Ectodermal cell (in vitro differentiated cells): Measurements from ENCODE around the gene P3H2.

ENCODE experiments used
- H3K27ac ChIP-seq: 2 replicates; pipeline ENCODE4 v1.7.0; 2013; ENCODE audit warnings: mild to moderate bottlenecking, low read depth, low read length; ENCODE audit not compliant: insufficient read depth, poor library complexity, severe bottlenecking
- H3K27me3 ChIP-seq: 2 replicates; pipeline ENCODE4 v1.7.0; 2013; ENCODE audit warnings: mild to moderate bottlenecking, low read length; ENCODE audit not compliant: insufficient read depth, control insufficient read depth, poor library complexity, severe bottlenecking
- H3K36me3 ChIP-seq: one replicate; pipeline ENCODE4 v1.7.0; 2013; ENCODE audit warnings: low read length; ENCODE audit not compliant: control insufficient read depth, insufficient read depth
- H3K4me1 ChIP-seq: one replicate; pipeline ENCODE4 v1.7.0; 2013; ENCODE audit warnings: low read length; ENCODE audit not compliant: control insufficient read depth, insufficient read depth
- H3K4me3 ChIP-seq: 2 replicates; pipeline ENCODE4 v1.7.0; 2013; ENCODE audit warnings: low read depth, low read length, control low read depth; ENCODE audit not compliant: insufficient read depth
- H3K9me3 ChIP-seq: 2 replicates; pipeline ENCODE4 v1.7.0; 2013; ENCODE audit warnings: mild to moderate bottlenecking, low read length, moderate library complexity; ENCODE audit not compliant: control insufficient read depth
- WGBS, 2 experiments: methylation state at CpG; one replicate each; pipeline ENCODE4 v1.1.7; 2013; ENCODE audit warnings: missing lambda C conversion rate in 2 of 2; 5-methylcytosine and 5-hydroxymethylcytosine counted together

The P3H2 gene

GRCh38 chr3:189954733-189955665 lies 165.7 kb downstream of the P3H2 start:
- 80 to 91% methylated on average over 7 of the region's 7 CpGs for WGBS, 2 experiments
- no peaks in the 10 kb centered on the region for H3K36me3 ChIP-seq
- H3K4me3 ChIP-seq, result no peak overlapping the region
- no peak overlapping the region for H3K27ac ChIP-seq
- H3K27me3 ChIP-seq, result no peaks in the 10 kb centered on the region
- H3K9me3 ChIP-seq, result no peaks in the 10 kb centered on the region
- H3K4me1 ChIP-seq, result no peaks in the 10 kb centered on the region

- Histone ChIP-seq H3K27me3 (no peaks in the 10 kb centered on the region), H3K4me1 (no peaks in the 10 kb centered on the region), H3K9me3 (no peaks in the 10 kb centered on the region), H3K27ac (no peak overlapping the region), H3K36me3 (no peaks in the 10 kb centered on the region), H3K4me3 (no peak overlapping the region)
- WGBS, 2 experiments, result 91 to 92% methylated on average over 3 of the region's 4 CpGs
Observed at GRCh38 chr3:189953551-189953950, 167.1 kb downstream of the P3H2 start.

GRCh38 chr3:189952272-189952671 lies 168.4 kb downstream of the P3H2 start:
- Histone ChIP-seq H3K27me3 (no peaks in the 10 kb centered on the region), H3K27ac (no peak overlapping the region), H3K36me3 (no peaks in the 10 kb centered on the region), H3K9me3 (no peaks in the 10 kb centered on the region), H3K4me3 (no peak overlapping the region), H3K4me1 (no peaks in the 10 kb centered on the region)
- WGBS, 2 experiments, result 87 to 92% methylated on average over 7 of the region's 7 CpGs

GRCh38 chr3:189950258-189950657 lies 170.4 kb downstream of the P3H2 start:
- Histone ChIP-seq H3K36me3 (no peaks in the 10 kb centered on the region), H3K4me3 (no peak overlapping the region), H3K4me1 (no peaks in the 10 kb centered on the region), H3K27ac (no peak overlapping the region), H3K9me3 (no peaks in the 10 kb centered on the region), H3K27me3 (no peaks in the 10 kb centered on the region)
- WGBS, 2 experiments, result 83 to 85% methylated on average over 6 of the region's 6 CpGs

DNA sequence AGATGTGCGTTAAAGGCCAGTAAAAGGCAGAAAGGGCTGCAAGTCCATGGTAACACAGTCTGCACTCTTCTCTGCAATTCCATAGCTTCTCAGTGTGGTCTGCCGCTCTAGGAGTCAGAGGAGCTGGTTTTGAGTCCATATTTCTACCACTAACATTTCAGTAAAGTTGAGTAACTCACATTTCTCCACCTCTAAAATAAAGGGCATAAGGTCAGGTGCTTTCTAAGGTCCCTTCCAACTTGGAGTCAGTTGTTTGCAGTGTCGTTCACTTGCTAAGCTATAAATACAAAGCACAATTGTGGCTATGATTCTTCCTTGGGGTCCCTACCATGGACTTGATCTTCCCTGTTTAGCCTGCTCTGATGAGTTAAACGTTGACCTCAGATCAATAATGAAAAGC lies 171.1 kb downstream of the P3H2 start:
- H3K27me3 ChIP-seq, result no peaks in the 10 kb centered on the region

GRCh38 chr3:189948724-189949045 lies 172.0 kb downstream of the P3H2 start:
- Histone ChIP-seq H3K36me3 (no peaks in the 10 kb centered on the region), H3K4me3 (no peak overlapping the region), H3K4me1 (no peaks in the 10 kb centered on the region), H3K27ac (no peak overlapping the region), H3K27me3 (no peaks in the 10 kb centered on the region), H3K9me3 (no peaks in the 10 kb centered on the region)

More for the DNA sequence above, 171.1 kb downstream of the P3H2 start:
- Histone ChIP-seq H3K27ac (no peak overlapping the region), H3K4me3 (no peak overlapping the region), H3K36me3 (no peaks in the 10 kb centered on the region), H3K9me3 (no peaks in the 10 kb centered on the region), H3K4me1 (no peaks in the 10 kb centered on the region)
- 86 to 96% methylated on average over 4 of the region's 4 CpGs for WGBS, 2 experiments

DNA sequence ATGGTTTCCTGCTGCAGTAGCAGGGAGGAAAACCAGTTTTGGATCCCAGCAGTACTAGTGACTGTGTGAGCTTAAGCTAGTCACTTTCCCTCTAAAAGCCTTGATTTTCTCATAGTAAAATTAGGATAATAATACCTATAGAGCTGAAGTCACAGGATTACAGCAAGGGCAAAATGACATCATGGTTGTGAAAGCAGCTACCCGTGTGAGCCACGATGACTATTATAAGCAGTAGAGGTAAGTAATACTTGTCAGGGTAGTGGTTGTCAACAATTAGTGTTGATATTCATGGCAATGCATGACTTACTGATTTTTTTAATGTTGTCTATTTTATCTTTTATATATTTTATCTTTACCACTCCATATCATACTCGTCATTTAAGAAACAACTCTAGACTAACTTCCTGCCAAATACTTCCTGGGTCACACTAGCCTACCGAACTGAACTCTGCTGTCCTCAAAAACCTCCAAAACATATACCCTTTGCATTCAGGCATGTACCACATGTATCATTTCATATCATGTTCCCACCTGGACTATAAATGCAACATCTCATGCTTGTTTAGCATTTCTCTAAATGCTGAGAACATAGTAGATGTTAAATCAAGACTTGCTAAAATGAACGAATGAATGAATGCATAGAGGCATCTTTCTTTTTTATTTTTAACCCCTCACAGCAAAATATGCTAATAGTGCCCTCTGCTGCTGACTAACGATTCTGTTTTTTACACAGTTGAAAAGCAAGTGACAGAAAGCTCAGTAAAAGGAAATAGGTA lies 172.6 kb downstream of the P3H2 start:
- Histone ChIP-seq H3K4me1 (no peaks in the 10 kb centered on the region), H3K36me3 (no peaks in the 10 kb centered on the region), H3K27me3 (no peaks in the 10 kb centered on the region), H3K4me3 (no peak overlapping the region), H3K9me3 (no peaks in the 10 kb centered on the region), H3K27ac (no peak overlapping the region)
- 62 to 68% methylated on average over 5 to 6 of the region's 6 CpGs for WGBS, 2 experiments

DNA sequence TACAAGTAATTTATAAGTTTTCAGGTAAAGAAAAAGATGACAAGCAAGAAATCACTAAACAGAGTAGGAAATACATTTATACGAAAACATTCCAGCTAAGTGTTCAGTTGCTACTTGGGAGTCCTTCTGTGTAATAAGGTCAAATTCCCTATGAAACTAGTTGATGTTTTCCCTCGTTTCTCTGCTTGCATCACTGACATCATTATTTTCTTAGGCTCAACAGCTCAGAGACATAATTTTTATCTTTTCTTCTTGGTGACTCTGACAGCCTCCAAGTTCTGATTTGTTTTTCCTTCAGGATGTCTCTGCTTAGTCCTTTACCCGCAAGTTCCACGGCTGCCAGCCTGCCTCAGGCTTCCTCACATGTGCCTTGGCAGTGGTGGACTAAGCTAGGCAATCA lies 173.6 kb downstream of the P3H2 start:
- H3K4me3 ChIP-seq, result no peak overlapping the region
- H3K9me3 ChIP-seq, result no peaks in the 10 kb centered on the region
- H3K36me3 ChIP-seq, result no peaks in the 10 kb centered on the region
- WGBS, 2 experiments, result 88 to 96% methylated on average over 4 of the region's 4 CpGs
- H3K27me3 ChIP-seq, result no peaks in the 10 kb centered on the region
- H3K4me1 ChIP-seq, result no peaks in the 10 kb centered on the region
- no peak overlapping the region for H3K27ac ChIP-seq

DNA sequence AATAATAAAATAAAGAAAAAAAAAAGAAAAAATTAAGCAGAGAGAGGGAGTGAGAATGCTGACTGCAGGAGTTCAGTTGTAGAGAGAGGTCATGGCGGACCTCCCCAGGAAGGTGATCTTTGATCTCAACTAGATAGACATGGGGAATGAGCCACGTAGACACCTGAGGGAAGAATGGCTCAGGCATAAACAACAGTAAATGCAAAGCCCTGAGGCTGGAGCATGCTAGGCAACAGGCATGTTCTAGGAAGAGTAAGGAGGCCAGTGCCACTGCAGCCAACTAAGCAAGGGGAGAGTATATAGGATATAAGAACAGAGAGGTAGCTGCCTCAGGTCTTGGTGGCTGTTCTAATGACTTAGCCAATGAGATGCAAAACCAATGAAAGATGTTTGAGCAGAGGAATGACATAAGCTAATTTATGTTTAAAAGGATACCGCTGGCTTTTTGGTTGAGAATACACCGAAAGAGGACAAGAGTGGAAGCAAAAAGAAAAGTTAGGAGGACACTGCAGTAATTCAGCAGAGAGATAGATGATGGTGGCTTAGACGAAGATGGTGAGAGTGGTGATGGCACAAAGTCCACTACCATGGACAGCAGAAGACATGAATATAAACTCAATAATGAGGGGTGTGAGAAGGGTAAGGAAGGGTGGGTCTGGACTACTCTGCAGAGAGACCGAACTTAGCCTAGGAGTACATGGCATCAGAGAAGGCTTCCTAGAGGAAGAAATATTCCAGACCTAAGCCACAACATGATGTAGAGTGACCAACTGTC lies 174.6 kb downstream of the P3H2 start:
- Histone ChIP-seq H3K27me3 (no peaks in the 10 kb centered on the region), H3K36me3 (no peaks in the 10 kb centered on the region), H3K4me1 (no peaks in the 10 kb centered on the region), H3K27ac (no peak overlapping the region), H3K4me3 (no peak overlapping the region), H3K9me3 (no peaks in the 10 kb centered on the region)
- 93 to 95% methylated on average over 6 of the region's 6 CpGs for WGBS, 2 experiments
